Ascending aorta (tissue), 2 donors: ENCODE results near the gene ANKRD1. TPM values are rescaled to one million over a fixed set of nuclear protein-coding genes. Genes with fewer than 3 reads are reported as not detected.

Source experiments
- DNase-seq, 2 donors: peaks; one replicate each; pipeline ENCODE4 v3.0.0-alpha.2; 2019; ENCODE audit warnings: low spot score in 2 of 2
- H3K27ac ChIP-seq, 2 donors: fragments of 200-600 bp; sonication (generic); one replicate each; pipeline ENCODE4 v1.5.1; 2016 to 2017; ENCODE audit warnings: mild to moderate bottlenecking in 1 of 2
- H3K27me3 ChIP-seq: fragments of 200-600 bp; sonication (generic); one replicate; pipeline ENCODE4 v1.5.1; 2017
- H3K36me3 ChIP-seq, 2 donors: fragments of 200-600 bp; sonication (generic); one replicate each; pipeline ENCODE4 v1.5.1; 2016
- H3K4me1 ChIP-seq, 2 donors: fragments of 200-600 bp; sonication (generic); one replicate each; pipeline ENCODE4 v1.5.1; 2016 to 2017; ENCODE audit warnings: mild to moderate bottlenecking in 1 of 2
- H3K4me3 ChIP-seq, 2 donors: fragments of 200-600 bp; sonication (generic); one replicate each; pipeline ENCODE4 v1.5.1; 2016 to 2017; ENCODE audit warnings: mild to moderate bottlenecking in 1 of 2
- H3K9me3 ChIP-seq, 2 donors: fragments of 200-600 bp; sonication (generic); one replicate each; pipeline ENCODE4 v1.5.1; 2016
- CTCF ChIP-seq, 3 experiments: fragments of 200-600 bp in 2 of 3; fragments of 450-650 bp in 1 of 3; sonication (generic) in 2 of 3; IDR thresholded peaks; one replicate each; pipeline ENCODE4 v1.5.1; 2016 to 2019; ENCODE audit warnings: antibody characterized with exemption in 3 of 3, mild to moderate bottlenecking in 1 of 3, moderate library complexity in 1 of 3
- intact Hi-C: fragments of 100-400 bp; cut with DNase I; formaldehyde crosslinking; loops from one replicate; pipeline ENCODE4 v1.15.1; 2023
- total RNA-seq: library from RNA; depleted of rRNA; stranded (reverse); fragments of >200 nt; gene quantifications from one replicate; pipeline ENCODE4 v1.1.0, GENCODE V29; 2016

The ANKRD1 gene
- total RNA-seq, 1 donor from 2014 or later = 8.1 TPM

- peaks cover 4 to 8% of the 10 kb centered on the region in 2 donors for H3K4me1 ChIP-seq
- TF ChIP-seq CTCF (IDR thresholded peaks at IDR 0.05) = no peak
- peak overlapping the region; percentile 24 to 32 for H3K27ac ChIP-seq
- intact Hi-C loops = no loop called here
- no peak for DNase-seq
- no peaks in the 10 kb centered on the region for H3K9me3 ChIP-seq
- H3K4me3 ChIP-seq = no peak overlapping the region
- H3K27me3 ChIP-seq = no peaks in the 10 kb centered on the region
- no peaks in the 10 kb centered on the region for H3K36me3 ChIP-seq
Measured at GRCh38 chr10:90924552-90924951, 3.7 kb upstream of the ANKRD1 start.

DNA sequence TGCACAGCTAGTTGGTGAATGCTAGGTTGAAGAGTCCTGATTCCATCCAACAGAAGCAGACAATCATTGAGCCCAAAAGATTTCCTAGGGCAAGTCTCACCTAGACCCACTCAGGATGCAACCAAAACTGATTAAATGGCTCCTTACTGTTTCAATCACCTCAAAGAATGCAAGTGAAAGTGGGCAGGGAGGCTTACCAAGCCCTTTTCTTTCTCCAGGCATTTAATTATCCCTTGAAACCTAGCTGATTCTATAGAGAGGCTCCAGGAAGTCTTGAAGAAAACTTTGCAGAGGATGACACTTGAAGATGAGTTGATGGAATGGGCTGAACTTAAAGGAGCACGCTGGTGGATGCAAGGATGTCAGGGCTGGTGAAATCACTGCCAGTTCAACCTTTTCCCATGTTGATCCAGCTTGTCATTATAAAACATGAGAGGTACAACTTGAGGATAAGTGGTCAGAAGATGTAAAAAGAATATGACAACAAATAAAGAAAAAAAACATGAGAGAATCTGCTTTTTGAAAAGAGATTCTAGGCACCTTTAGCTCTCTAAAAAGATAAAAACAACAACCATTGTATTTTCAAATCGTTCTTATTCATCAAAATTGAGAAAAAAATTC, 2.3 kb upstream of the ANKRD1 start:
- Histone ChIP-seq H3K27me3 (no peaks in the 10 kb centered on the region), H3K4me1 (peaks cover 0 to 3% of the 10 kb centered on the region in 2 donors), H3K36me3 (no peaks in the 10 kb centered on the region), H3K27ac (no peak overlapping the region), H3K9me3 (no peaks in the 10 kb centered on the region), H3K4me3 (no peak overlapping the region)
- no peak for DNase-seq
- intact Hi-C loops = no loop called here
- no peak for TF ChIP-seq CTCF (IDR thresholded peaks at IDR 0.05)

GRCh38 chr10:90921906-90922305, 1.0 kb upstream of the ANKRD1 start:
- H3K27me3 ChIP-seq = no peaks in the 10 kb centered on the region
- no peaks in the 10 kb centered on the region for H3K9me3 ChIP-seq
- no peak overlapping the region for H3K27ac ChIP-seq
- H3K4me1 ChIP-seq = peaks cover 0 to 3% of the 10 kb centered on the region in 2 donors
- H3K4me3 ChIP-seq = no peak overlapping the region
- no peak for TF ChIP-seq CTCF (IDR thresholded peaks at IDR 0.05)
- DNase-seq = no peak
- no peaks in the 10 kb centered on the region for H3K36me3 ChIP-seq
- intact Hi-C loops = no loop called here

DNA sequence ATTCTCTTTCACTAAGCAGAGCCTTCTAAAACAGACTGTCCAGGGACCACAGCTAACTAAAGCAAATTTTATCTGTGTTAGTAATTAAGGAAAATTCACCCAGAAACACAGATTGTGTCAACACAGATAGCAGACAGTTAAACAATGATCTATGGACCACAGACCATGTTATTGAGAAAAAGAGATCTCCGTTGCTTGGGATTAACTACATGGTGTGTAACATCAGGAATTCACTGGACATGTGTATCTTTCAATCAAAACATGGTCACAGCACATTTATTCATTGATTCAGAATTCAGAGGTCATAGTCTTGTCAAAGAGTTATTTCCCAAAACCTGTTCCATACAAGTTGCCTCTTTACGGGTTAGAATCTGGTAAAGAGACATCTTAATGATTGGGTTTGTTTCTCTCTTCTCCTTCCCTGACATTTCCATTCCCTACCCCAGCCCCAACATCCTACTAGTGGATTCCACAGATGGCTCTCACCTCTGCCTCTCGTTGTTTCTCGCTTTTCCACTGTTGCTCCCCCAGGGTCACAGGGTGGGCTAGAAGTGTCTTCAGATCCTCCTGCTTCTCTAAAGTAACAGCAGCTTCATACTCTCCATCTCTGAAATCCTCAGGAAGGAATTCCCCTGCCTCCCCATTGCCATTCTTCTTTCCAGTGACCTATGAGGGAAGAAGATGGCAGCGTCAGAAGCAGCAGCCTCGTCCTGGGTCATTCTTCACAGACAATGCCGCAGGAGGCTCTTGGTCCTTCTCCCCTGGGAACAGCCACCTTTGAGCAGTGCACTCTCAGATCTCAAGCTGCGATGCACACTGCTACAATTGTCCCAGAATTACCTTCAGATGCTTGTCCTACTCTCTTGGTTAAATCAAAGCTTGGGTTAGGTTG, 958 bp downstream of the ANKRD1 start:
- Histone ChIP-seq H3K4me1 (peaks cover 0 to 2% of the 10 kb centered on the region in 2 donors), H3K36me3 (no peaks in the 10 kb centered on the region), H3K4me3 (no peak overlapping the region), H3K9me3 (no peaks in the 10 kb centered on the region), H3K27ac (no peak overlapping the region), H3K27me3 (no peaks in the 10 kb centered on the region)
- no peak for DNase-seq
- TF ChIP-seq CTCF (IDR thresholded peaks at IDR 0.05) = no peak
- intact Hi-C loops = no loop called here

DNA sequence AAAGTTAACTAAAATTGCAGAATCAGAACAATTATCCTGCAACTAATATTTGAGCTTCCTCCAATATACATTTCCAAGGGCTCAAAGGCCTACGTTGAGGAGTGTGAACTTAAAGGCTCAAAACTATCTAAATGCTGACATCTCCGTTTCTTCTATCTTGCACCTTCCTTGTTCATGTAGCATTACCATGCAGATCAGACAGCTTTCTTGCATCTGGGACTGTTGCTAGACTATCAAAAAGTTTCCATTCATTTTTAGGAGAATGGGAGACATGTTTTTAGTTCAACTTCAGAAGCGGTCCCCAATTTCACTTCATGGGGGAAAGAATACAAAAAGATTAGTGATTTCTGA, 2.9 kb downstream of the ANKRD1 start:
- intact Hi-C loops = no loop called here
- H3K9me3 ChIP-seq = no peaks in the 10 kb centered on the region
- no peak overlapping the region for H3K4me3 ChIP-seq
- no peak overlapping the region for H3K27ac ChIP-seq
- no peaks in the 10 kb centered on the region for H3K36me3 ChIP-seq
- no peak for TF ChIP-seq CTCF (IDR thresholded peaks at IDR 0.05)
- DNase-seq = no peak
- no peaks in the 10 kb centered on the region for H3K4me1 ChIP-seq
- H3K27me3 ChIP-seq = no peaks in the 10 kb centered on the region
